Calu3 (cell line): ENCODE data around the gene SDE2. TPM values are rescaled to one million over a fixed set of nuclear protein-coding genes. Genes with fewer than 3 reads are reported as not detected.
"Not testable (repeated sequence)": the region's sequence is repeated elsewhere in the genome, so short reads cannot be mapped to it uniquely, and the experiment has no call there.

Source experiments
- BruUV-seq: library from RNA; stranded (reverse); fragments of 400-500 nt; replicated peaks from 2 replicates; lab custom pipeline; 2021; lab: Mats Ljungman, UMichigan
- CTCF ChIA-PET: fragments of 300-600 bp; sonication (Branson Sonifier 250); formaldehyde crosslinking; loops from one replicate; lab custom pipeline; 2022; ENCODE audit warnings: antibody characterized with exemption; lab: Charles Lee
- DNase-seq: peaks from one replicate; pipeline ENCODE4 v3.0.0; 2022
- H3K27ac Mint-ChIP-seq: one replicate; pipeline ENCODE4 v1.8.0; 2022; ENCODE audit warnings: mixed read lengths; ENCODE audit not compliant: unreplicated experiment
- H3K27me3 Mint-ChIP-seq: one replicate; pipeline ENCODE4 v1.8.0; 2022; ENCODE audit warnings: mixed read lengths; ENCODE audit not compliant: unreplicated experiment
- H3K36me3 Mint-ChIP-seq: one replicate; pipeline ENCODE4 v1.8.0; 2022; ENCODE audit warnings: mild to moderate bottlenecking, moderate library complexity, mixed read lengths; ENCODE audit not compliant: insufficient read depth, unreplicated experiment
- H3K4me1 Mint-ChIP-seq: one replicate; pipeline ENCODE4 v1.8.0; 2022; ENCODE audit warnings: mild to moderate bottlenecking, low read depth, mixed read lengths; ENCODE audit not compliant: unreplicated experiment
- H3K4me3 Mint-ChIP-seq: one replicate; pipeline ENCODE4 v1.8.0; 2022; ENCODE audit warnings: mild to moderate bottlenecking, low read depth, moderate library complexity, mixed read lengths; ENCODE audit not compliant: unreplicated experiment
- H3K9me3 Mint-ChIP-seq: one replicate; pipeline ENCODE4 v1.8.0; 2022; ENCODE audit warnings: low read depth, mixed read lengths; ENCODE audit not compliant: unreplicated experiment
- intact Hi-C: fragments of 100-400 bp; cut with micrococcal nuclease; formaldehyde crosslinking; loops from one replicate; pipeline ENCODE4 v1.10.0; 2022; ENCODE audit not compliant: unreplicated experiment
- total RNA-seq: library from RNA; stranded (reverse); gene quantifications from 2 replicates; pipeline ENCODE4 v1.2.3, GENCODE V29; 2022
- TF ChIP-seq, protein P1 (sequence below): fragments of 200-600 bp; IDR thresholded peaks from one replicate; pipeline ENCODE4 v1.8.0; 2022; ENCODE audit warnings: antibody characterized with exemption; ENCODE audit not compliant: unreplicated experiment

SDE2 gene
- total RNA-seq, 1 experiment from 2014 or later: 26.2 TPM

DNA sequence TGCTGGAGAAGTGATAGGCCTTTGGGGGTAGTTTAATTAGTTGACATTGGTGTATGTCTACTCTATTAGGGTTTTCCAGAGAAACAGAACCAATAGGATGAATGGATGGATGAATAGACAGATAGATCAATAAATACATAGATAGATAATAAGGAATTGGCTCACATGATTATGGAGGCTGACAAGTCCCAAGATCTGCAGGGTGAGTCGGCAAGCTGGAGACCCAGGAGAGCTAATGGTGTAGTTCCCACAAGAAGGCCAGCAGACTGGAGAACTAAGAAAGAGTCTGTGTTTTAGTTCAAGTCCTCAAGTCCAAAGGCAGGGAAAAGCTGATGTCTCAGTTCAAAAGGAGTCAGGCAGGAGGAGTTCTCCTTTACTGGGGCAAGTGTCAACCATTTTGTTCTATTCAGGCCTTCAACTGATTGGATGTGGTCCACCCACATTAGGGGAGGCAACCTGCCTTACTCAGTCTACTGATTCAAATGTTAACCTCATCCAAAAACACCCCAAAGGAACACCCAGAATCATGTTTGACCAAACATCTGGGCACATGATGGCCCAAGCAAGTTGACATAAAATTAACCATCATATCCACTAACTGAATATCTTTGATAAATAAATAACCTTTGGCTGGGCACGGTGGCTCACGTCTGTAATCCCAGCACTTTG lies 4.5 kb upstream of the SDE2 start:
- DNase-seq: no peak
- CTCF ChIA-PET: no interaction called here
- Mint-ChIP-seq H3K4me1 (peaks cover 32% of the 10 kb centered on the region), H3K4me3 (no peak overlapping the region), H3K9me3 (no peaks in the 10 kb centered on the region), H3K27ac (no peak overlapping the region), H3K27me3 (no peaks in the 10 kb centered on the region), H3K36me3 (peaks cover 25% of the 10 kb centered on the region)
- intact Hi-C loops: no loop called here
- no TSS peak for BruUV-seq
- TF ChIP-seq, protein P1, sequence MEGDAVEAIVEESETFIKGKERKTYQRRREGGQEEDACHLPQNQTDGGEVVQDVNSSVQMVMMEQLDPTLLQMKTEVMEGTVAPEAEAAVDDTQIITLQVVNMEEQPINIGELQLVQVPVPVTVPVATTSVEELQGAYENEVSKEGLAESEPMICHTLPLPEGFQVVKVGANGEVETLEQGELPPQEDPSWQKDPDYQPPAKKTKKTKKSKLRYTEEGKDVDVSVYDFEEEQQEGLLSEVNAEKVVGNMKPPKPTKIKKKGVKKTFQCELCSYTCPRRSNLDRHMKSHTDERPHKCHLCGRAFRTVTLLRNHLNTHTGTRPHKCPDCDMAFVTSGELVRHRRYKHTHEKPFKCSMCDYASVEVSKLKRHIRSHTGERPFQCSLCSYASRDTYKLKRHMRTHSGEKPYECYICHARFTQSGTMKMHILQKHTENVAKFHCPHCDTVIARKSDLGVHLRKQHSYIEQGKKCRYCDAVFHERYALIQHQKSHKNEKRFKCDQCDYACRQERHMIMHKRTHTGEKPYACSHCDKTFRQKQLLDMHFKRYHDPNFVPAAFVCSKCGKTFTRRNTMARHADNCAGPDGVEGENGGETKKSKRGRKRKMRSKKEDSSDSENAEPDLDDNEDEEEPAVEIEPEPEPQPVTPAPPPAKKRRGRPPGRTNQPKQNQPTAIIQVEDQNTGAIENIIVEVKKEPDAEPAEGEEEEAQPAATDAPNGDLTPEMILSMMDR: no peak

DNA sequence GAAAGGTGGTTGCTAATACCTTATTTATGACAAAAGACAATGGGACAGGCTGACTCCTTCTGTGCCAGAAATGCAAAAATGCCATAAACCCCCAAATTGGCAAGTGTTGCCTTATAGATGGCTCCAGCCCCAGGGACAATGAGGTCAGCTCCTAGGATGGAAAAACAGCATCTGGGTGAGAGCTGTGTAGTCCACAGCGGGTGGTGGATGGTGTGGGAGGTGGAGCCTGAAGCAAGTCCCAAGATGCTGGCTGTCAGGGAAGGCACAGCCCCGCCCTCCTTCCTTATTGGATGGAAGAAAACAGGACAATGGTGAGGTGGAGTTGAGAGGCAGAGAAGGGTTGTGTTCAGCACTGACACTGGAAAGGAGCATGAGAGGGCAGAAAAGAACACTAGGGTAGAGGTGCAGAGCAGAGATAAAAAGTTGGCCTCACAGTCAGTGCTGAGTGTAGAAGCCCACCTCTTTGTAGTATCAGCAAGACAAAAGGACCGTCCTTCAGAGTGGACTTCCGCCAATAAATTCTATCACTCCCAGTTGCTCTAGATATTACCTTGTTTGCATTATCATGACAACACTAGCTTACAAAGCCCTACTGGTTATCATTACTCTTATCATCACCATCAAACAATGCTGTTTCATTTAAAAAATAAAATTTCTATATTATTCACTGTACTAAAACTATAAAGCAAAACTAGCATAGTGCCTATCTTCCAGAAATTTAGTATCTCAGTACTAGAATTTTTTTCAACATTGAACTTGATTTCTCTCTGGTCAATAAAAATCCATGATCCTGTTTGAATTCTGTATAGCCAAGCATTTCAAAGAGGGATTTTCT lies 3.7 kb upstream of the SDE2 start:
- Mint-ChIP-seq H3K9me3 (no peaks in the 10 kb centered on the region), H3K27ac (peak overlapping the region; percentile 78), H3K36me3 (peaks cover 33% of the 10 kb centered on the region), H3K27me3 (no peaks in the 10 kb centered on the region), H3K4me3 (peak overlapping the region; percentile 22), H3K4me1 (peaks cover 32% of the 10 kb centered on the region)
- TF ChIP-seq, protein P1: no peak
- DNase-seq: peak; percentile 52
- BruUV-seq: no TSS peak
- intact Hi-C loops: no loop called here
- CTCF ChIA-PET: no interaction called here

DNA sequence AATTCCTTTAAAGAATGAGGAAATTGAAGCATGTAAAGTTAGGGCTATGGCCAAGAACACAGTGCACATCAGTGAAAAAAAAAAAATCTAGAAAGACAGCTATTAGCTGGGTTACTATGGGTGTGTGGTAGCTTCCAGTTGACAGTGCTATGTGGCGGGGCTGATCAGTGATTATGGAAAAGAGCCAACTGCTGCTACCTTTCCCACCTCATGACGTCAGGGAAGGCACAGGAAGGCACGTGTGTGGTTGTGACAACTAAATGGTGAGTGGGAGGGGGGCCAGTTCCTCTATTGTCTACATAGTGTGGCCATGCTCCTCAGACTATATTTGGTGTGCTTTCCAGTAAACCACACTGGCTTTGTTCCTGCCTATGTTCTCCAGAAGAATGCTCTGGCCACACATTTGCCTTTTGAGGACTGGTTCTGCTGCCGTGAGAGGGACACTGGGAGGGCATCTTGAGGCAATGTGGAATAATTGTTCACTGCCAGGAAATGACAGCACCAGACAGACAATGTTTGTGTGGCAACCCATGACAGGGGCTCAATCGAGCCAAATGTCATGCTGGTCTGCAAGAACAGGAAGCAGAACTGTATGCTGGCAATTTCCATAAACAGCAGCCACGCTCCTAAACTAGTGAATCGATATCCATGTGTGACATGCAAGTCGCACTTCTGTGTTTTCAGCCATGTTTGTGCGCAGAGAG lies 3.0 kb upstream of the SDE2 start:
- Mint-ChIP-seq H3K9me3 (no peaks in the 10 kb centered on the region), H3K27ac (peak overlapping the region; percentile 78), H3K4me1 (peaks cover 32% of the 10 kb centered on the region), H3K36me3 (peaks cover 38% of the 10 kb centered on the region), H3K27me3 (no peaks in the 10 kb centered on the region), H3K4me3 (peak overlapping the region; percentile 22)
- CTCF ChIA-PET: interaction anchor here (1.0 kb wide), 1 partner anchor 63 kb away, joined by 4 read pairs; no protein-coding TSS in a partner anchor
- intact Hi-C loops: no loop called here
- BruUV-seq: no TSS peak
- TF ChIP-seq, protein P1: no peak
- DNase-seq: peak; percentile 71

DNA sequence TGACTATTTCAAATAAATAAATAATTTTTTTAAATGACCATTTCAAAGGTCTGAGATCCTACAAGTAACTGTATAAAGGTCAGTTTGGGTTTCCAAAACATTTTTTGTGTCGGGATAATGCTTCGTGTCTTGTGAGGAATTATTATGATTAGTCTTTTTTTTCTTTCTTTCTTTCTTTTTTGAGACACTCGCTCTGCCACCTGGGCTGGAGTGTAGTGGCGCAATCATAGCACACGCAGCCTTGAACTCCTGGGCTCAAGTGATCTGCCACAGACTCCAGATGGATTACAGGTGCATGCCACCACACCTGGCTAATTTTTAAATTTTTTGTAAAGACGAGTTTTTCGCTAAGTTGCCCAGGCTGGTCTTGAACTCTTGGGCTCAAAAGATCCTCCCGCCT lies 1.9 kb upstream of the SDE2 start:
- no peak for DNase-seq
- no peaks in the 10 kb centered on the region for H3K27me3 Mint-ChIP-seq
- TF ChIP-seq, protein P1: no peak
- no peaks in the 10 kb centered on the region for H3K9me3 Mint-ChIP-seq
- H3K4me3 Mint-ChIP-seq: no peak overlapping the region
- peak overlapping the region; percentile 59 for H3K27ac Mint-ChIP-seq
- CTCF ChIA-PET: no interaction called here
- no TSS peak for BruUV-seq
- intact Hi-C loops: no loop called here
- peaks cover 41% of the 10 kb centered on the region for H3K4me1 Mint-ChIP-seq
- peaks cover 46% of the 10 kb centered on the region for H3K36me3 Mint-ChIP-seq

DNA sequence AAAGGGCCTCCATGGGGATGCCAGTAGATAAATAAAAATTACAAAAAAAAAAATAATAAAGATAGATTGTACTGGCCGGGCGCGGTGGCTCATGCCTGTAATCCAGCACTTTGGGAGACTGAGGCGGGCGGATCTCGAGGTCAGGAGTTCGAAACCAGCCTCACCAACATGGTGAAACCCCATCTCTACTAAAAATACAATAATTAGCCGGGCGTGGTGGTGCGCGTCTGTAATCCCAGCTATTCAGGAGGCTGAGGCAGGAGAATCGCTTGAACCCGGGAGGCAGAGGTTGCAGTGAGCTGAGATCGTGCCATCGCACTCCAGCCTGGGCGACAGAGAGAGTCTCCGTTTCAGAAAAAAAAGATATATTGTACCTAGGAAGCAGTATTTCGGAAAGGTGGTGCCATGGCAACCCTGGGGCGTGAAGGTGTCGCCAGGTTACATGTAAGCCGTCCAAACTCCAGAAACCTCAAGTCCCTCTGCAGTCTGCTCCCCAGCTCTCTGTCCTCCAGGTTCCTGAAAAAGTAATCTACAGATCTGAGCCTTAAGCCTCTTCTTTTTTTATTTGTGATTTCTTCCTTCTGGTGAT lies 1.4 kb upstream of the SDE2 start:
- DNase-seq, H3K4me3 Mint-ChIP-seq, H3K27me3 Mint-ChIP-seq, intact Hi-C loops, BruUV-seq, CTCF ChIA-PET, H3K9me3 Mint-ChIP-seq: not testable (repeated sequence)
- H3K4me1 Mint-ChIP-seq: peaks cover 46% of the 10 kb centered on the region
- peaks cover 51% of the 10 kb centered on the region for H3K36me3 Mint-ChIP-seq
- peak overlapping the region; percentile 91 for H3K27ac Mint-ChIP-seq
